HG03039 (cell line): ENCODE data around the gene GIPR.
"Not testable (repeated sequence)": the region's sequence is repeated elsewhere in the genome, so short reads cannot be mapped to it uniquely, and the experiment has no call there.

ENCODE experiments used
- ATAC-seq: cut with Tn5 transposase; IDR thresholded peaks from one replicate; pipeline ENCODE4 v1.9.1; 2021; ENCODE audit warnings: mild to moderate bottlenecking, moderate library complexity; ENCODE audit not compliant: unreplicated experiment

The GIPR gene

DNA sequence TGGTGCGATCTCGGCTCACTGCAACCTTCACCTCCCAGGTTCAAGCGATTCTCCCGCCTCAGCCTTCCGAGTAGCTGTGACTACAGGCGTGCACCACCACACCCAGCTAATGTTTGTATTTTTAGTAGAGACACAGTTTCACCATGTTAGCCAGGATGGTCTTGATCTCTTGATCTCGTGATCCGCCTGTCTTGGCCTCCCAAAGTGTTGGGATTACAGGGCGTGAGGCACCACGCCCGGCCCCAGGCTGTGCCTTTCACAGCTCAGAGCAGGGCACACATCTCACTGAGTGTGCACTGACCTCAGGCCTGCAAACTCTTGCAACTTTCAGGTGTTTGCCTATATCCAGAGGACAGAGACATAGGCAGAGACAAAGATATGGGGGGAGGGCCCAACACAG is 17.0 kb downstream of the GIPR start:
- ATAC-seq = not testable (repeated sequence)

DNA sequence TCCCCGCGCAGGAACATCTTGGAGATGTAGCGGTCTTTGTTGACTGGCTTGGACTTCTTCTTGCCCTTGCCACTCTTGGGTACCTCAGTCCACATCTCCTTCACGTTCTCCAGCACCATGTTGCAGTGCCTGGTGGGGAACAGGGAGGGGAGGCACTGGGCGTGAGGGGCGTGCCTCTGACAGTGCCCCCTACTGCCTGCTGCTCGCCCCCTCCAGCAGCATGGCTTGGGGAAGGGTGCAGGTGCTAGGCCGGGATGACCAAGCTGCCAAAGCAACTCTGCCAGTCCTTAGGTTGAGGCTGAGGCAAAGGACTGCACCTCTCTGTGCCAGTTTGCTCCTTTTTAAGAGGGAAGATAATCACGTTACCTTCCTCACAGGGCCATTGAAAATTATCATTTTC is 19.6 kb downstream of the GIPR start:
- no peak for ATAC-seq

DNA sequence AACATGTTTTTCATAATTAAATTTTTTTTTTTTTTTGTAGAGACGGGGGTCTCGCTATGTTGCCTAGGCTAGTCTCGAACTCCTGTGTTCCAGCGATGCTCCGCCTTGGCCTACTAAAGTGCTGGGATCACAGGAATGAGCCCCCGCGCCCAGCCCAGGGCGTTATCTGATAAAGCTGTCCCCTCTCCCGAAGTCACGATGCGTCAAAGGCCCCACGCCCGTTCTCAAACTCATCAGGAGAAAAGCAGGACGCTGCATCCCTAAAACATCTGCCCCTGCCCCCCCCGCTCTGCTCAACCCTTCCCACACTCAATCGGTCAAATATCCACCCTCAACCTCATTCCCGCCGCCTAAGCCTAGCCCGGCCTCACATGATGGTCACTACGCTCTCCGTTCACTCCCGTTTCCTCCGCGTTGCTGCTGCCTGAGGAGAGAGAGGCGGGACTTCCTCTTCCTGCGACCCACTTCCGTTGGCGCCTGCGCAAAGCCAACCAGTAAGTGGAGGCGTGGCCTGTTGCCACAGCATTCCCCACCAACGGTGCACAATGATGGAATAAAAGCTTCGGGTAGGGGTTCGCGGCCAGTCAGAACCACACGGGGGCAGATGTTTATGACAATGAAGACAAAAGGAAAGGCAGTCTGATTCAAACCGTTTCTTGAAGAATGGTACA is 23.6 kb downstream of the GIPR start, which contains the start of gene SNRPD2:
Gene SNRPD2, minus strand, starts transcription at position 438 of the 671 bp plus-strand sequence. Its CDS starts 65 bp downstream, at position 373.
- peak; percentile 56 for ATAC-seq

DNA sequence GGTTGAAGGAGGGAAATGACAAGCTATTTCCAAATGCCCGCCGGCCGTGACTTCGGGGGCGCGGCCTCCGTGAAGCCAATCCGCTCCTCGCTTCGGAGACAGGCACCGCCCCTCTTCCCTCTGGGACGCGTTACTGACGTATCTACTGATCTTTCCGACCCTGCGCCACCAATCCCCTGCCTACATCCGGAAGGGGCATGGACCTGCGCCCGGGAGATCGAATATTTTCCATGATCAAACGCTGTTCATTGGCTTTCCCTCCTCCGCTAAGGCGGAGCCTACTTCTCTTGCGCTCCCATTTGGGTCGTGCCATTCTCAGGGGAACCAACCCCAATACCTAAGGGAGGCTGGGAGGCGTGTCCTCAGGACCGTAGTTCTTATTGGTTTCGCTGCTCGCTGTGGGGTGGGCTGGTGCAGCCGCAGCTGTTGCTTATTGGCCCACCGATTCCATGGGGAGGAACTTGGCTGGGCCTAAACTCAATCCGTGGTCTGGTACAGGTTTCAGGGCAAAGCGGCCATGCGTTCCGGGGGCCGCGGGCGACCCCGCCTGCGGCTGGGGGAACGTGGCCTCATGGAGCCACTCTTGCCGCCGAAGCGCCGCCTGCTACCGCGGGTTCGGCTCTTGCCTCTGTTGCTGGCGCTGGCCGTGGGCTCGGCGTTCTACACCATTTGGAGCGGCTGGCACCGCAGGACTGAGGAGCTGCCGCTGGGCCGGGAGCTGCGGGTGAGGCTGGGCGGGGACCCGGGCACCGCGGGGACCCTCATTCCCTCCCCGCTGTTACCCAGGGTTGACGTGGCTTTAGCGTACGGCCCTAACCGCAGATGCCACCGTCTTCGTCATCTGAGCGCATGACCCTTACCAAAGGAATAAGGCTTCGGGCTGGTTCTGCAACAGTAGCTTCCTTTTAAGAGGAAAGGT is 24.4 kb downstream of the GIPR start, which contains the start of gene QPCTL:
Gene QPCTL, plus strand, starts transcription at position 480 of the 919 bp plus-strand sequence. Its CDS starts 38 bp downstream, at position 518.
- peak; percentile 80 for ATAC-seq

DNA sequence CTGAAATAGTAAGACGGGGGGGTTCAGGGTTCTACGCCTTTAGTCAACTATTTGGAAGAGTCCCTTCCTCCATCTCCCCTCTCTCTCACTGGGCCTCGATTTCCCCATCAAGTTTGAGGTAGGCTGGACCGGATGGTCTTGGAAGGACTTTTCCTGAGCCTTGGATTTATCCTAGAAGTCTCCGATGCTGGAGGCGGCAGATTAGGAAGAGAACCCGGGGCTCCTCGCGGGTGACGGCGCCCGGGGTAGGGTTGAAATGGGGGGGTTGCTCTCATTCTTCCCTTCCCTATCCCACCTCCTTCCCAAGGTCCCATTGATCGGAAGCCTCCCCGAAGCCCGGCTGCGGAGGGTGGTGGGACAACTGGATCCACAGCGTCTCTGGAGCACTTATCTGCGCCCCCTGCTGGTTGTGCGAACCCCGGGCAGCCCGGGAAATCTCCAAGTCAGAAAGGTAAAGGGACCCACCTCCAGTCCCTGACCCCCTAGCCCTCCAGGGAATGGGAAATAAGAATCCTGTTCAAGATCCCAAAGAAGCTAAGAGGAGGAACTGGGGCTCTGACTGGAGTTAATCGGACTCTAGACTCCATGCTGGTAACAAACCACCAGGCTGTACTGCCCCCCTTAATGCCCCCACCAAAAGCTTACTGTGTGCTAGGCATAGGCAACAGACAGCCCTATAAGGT is 25.2 kb downstream of the GIPR start:
- no peak for ATAC-seq

DNA sequence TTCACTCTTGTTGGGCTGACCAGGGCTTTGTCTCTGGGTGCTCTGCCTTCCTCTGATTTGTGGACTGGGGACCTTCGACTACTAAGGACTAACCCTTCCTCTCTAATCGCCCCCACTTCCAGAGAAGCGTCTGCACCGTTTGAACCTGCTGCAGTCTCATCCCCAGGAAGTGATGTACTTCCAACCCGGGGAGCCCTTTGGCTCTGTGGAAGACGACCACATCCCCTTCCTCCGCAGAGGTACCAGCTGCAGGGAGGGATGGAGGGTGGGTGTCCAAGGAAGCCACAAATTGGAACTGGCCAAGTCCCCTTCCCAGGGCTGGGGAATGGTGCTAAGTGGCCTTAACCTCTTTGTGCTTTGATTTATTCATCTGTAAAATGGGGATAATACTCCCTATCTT is 33.7 kb downstream of the GIPR start:
- ATAC-seq = no peak

DNA sequence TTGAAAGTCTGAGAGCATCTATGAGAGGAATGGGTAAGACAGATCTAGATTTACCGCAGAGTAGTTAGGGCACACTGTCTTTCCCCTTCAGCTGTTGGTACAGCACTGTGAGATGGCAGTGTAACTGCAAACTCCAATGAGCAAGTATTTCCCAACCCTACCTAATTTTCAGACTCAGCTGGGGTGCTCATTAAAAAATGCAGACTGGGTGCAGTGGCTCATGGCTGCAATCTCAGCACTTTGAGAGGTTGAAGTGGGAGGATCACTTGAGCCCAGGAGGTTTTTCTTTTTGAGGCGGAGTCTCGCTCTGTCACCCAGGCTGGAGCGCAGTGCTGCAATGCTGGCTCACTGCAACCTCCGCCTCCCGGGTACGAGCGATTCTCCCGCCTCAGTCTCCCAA is 37.1 kb downstream of the GIPR start:
- no peak for ATAC-seq

DNA sequence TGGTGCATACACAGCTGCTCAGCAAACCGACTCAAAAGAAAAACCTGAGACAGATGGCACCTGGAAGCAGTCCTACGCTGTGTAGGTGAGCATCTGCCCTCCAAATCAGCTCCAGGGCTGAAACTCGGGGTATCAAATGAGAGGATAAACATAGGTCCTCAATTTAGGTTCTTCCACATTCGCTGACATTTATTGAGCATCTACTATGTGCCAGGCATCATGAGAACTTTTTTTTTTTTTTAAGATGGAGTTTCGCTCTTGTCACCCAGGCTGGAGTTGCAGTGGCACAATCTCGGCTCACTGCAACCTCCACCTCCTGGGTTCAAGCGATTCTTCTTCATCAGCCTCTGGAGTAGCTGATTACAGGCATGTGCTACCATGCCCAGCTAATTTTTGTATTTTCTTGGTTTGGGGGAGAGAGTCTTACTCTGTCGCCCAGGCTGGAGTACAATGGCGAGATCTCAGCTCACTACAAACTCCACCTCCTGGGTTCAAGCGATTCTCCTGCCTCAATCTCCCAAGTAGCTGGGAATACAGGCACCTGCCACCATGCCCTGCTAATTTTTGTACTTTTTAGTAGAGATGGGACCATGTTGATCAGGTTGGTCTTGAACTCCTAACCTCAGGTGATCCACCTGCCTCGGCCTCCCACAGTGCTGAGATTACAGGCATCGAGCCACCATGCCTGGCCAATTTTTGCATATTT is 37.8 kb downstream of the GIPR start:
- no peak for ATAC-seq

DNA sequence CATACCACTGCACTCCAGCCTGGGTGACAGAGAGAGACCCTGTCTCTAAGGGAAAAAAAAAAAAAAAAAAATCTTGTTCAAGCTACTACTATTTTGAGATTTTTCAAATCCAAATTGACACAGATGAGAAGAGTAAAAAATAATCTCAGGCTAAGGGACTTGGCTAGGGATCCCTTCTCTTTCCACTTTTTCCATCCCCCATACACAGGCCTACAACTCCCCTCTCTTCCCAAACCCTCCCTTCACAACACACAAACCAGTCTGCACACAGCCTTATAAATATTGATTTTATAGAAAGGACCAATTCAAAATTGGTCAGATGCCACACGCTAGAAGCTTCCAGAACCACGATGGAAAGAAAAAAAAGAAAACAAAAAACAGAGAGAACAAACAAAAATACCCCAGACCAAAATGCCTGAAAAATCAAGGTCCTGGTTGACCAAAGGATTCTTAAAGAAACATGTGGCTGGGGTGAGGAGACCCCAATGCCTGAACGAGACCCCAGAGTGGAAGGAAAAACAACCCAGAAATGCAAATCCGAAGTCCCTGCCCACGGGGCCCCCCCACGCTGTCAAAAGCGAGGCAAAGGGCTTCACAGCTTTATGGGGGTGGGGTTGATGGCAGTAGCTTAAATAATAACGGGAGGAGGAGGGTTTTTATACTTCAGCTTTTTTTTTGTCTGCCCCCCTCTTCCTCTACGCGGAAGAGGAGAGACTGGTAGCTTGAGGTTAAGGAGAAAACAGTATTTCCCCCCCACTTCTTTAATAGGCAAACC is 42.5 kb downstream of the GIPR start:
- ATAC-seq = no peak

DNA sequence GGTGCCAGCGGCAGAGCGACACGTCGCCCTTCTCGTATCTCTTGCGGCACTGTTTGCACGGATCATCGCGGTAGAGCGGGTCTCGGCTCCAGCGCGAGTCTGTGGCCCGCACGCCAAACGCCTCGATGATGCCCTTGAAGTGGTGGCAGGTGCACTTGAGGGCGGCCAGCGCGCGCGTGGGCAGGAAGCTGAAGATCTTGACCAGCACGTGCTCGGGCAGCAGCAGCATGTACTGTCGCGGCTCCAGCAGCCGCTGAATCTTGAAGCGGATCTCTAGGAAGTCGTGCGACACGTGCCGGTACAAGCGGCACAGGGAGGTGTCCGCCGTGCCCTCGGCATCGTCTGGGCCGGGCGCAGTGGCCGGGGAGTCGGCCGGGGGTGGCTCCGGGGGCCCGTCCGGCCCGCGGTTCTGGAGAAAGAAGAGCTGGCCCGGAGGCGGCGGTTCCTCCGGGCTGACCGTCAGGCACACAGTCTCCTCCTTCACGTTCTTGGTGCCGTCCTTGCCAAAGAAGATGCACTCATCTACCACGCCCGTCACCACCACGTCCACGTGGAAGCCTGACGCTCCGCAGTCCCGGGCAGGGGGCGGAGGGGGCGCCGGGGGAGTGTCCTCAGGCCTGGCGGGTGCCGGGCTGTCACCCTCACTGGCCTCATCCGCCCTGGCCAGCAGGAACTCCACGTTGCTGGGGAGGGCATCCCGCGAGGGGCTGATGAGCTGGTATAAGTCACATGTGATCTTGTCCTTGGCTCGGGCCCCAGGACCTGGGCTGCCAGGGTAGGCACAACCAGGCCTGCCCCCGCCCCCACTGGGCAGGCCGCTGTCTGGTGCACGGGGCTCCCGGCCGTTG is 44.1 kb downstream of the GIPR start:
- no peak for ATAC-seq

DNA sequence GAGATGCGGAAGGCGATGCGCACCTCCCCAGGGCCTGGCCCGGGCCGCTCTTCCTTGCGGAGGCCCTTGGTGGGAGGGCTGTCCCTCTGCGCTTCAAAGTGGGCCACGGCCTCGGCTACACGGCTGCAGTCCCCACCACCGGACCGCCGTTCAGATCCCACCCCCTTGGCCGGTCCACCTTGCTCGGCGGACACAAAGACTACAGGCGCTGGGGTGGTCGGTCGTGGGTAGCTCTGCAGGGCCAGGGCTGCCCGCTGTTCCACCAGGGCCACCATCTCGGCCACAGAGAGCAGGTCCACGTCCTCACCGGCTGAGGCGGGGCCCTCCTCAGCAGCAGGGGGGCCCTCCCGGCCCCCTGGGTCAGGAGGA is 44.7 kb downstream of the GIPR start:
- ATAC-seq = no peak

DNA sequence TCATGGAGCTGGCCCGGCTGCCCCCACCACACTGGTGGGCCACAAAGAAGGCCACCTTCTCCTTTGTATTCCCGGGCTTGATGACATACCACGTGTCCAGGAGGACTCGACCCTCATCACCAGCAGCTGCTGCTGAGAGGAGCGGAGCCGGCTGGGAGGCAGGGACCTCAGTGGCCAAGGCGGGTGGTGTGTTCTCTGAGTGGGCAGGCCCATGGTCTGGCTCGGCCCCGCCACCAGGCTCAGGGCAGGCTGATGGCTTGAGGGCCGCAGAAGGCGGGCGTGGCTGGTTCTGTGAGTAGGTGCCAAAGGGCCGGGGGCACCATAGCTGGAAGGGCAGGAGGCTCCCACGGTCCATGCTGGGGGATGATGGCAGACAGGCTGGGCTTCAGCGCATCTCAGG is 45.1 kb downstream of the GIPR start:
- no peak for ATAC-seq

DNA sequence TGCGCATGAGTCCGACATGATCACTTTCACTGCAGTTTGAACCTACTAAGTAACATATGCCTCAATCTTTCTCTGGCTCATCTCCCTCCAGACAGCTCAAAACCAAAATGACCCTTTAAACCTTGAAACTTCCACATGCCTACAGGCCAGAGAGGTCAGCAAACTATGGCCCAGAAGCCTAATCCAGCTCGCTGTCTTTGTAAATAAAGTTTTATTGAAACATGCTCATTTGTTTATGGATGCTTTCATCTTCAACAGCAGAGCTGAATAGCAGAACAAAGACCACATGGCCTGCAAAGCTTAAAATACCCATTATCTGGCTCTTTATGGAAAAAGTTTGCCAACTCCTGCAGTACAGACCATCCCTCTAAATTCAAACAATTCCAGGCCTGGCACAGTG is 47.1 kb downstream of the GIPR start:
- ATAC-seq = no peak

DNA sequence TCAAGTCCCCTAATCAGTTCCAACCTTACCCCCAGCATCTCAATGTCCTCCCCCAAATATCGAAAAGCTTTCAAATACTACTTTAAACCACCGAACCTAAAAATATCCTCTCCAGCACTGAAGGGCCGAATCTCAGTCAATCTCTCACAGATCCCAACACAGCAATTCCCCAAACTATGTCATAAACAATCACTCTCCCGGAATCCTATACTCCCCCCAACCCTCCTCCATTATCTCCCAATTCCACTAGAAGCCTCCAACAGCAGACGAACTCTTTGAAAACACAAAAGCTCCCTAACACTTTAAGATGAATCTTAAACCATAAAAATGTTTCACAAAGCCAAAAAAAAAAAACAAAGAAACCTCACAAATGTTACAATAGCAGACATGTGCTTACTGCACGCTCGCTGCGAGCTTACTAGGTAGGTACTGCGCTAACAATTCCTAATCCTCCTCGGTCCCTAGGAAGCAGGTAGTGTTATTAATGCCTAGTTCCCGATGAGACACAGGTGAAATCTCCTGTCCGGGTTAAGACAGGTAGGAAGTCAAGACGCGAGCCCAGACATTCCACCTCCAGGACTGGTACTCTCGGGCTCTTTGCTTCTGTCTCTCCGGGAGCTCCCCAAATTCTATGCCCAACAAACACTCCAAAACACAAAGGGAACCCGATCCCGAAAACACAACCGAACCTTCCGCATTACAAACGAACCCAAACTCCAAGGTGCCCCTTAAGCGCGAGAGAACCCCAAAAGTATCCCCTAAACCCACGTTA is 48.5 kb downstream of the GIPR start:
- no peak for ATAC-seq

DNA sequence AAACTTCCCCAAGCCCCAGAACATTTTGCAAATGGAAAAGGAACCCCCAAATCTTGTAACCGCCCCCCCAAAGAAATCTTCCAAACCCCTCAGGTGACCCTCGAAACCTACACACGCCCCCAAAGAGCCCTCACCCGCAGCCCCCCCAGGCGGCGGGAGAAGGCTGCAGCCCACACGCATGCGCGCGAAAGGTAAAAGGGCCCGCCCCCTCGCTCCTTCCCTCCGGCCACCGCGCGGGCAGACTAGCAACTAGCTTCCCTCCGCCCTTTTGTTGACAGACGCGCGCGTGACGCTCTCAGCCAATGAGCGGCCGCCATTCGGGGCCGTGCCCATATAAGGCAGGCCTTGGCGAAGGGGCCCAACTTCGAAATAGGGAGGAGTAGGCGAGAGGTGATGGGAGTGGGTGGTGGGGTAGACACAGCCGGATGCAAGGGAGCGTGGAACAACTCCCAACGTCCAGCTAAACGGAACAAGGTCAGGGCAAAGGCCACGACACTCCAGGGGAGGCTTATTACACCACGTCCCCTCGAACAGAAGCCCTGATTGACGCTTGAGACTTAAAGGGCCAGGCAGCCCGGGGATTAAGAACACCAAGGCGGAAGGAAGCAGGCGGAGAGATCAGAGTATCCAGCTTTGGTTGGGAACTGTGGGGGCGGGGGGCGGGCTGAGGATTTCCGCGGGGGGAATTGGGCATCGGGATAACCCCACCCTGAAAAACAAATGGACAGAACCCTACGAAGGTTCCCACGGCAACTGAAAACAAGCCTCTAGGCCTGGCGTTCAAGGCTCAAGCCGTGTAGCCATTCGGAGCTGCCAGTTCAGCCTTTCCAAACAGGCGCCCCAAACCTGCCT is 49.3 kb downstream of the GIPR start:
- ATAC-seq = peak; percentile 87

DNA sequence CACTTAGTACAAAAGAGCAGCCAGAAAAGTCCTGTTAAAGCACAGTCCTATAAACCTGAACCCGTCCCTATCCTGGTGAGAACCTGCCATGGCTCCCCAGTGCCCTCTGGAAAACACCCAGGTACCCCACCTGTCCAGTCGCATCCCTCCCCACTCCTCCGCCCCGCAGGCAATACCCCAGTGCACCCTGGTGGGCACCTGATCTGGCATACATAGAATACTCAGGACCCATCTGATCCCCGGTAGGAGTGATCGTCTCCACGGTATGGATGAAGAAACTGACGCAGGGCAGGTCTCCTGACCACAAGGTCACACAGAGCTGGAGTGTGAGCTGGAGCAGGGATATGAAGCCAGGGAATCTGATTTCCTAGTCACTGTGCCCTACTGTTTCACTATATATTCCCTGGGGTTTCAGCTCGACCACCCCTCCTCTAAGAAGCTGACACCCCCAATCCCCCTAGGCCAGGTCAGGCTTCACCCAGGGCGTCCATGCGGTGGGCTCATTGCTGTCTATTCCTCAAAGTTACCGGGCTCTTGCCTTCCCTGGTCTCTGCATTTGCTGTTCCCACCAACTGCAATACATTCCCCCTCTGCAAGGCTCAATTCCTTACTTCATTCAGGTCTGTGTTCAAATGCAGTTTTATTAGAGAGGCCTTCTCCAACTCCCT is 50.1 kb downstream of the GIPR start:
- ATAC-seq = no peak

DNA sequence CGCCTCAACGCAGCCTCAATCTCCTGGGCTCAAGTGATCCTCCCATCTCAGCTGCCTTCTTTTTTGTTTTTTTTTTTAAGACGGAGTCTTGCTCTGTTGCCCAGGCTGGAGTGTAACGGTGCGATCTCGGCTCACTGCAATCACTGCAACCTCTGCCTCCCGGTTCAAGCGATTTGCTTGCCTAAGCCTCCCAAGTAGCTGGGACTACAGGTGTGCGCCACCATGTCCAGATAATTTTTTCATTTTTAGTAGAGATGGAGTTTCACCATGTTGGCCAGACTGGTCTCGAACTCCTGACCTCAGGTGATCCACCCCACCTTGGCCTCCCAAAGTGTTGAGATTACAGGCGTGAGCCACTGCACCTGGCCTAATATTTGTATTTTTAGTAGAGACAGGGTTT is 52.0 kb downstream of the GIPR start:
- ATAC-seq = not testable (repeated sequence)
